GM23248 (cell line): Measurements from ENCODE around the gene UTS2R. TPM values are rescaled to one million over a fixed set of nuclear protein-coding genes. Genes with fewer than 3 reads are reported as not detected.

ENCODE experiments used
- DNase-seq: peaks from one replicate; pipeline ENCODE4 v3.0.0-alpha.2; 2015
- H2AFZ ChIP-seq: fragments of 200-600 bp; sonication (generic); 2 replicates; pipeline ENCODE4 v1.6.1; 2016; ENCODE audit warnings: antibody characterized with exemption
- H3F3A ChIP-seq: fragments of 200-600 bp; sonication (generic); 2 replicates; pipeline ENCODE4 v1.6.1; 2016; ENCODE audit warnings: mild to moderate bottlenecking, antibody characterized with exemption, mixed run types; ENCODE audit not compliant: insufficient read depth
- H3K27ac ChIP-seq: fragments of 200-600 bp; sonication (generic); 2 replicates; pipeline ENCODE4 v1.5.1; 2016; ENCODE audit warnings: mild to moderate bottlenecking
- H3K27me3 ChIP-seq: fragments of 200-600 bp; sonication (generic); replicated peaks from 2 replicates; pipeline ENCODE4 v1.6.1; 2016; ENCODE audit warnings: mild to moderate bottlenecking; ENCODE audit not compliant: insufficient read depth
- H3K36me3 ChIP-seq: fragments of 200-600 bp; sonication (generic); 2 replicates; pipeline ENCODE4 v1.6.1; 2016; ENCODE audit warnings: low read depth, mild to moderate bottlenecking
- H3K4me1 ChIP-seq: fragments of 200-600 bp; sonication (generic); 2 replicates; pipeline ENCODE4 v1.6.1; 2016; ENCODE audit warnings: mild to moderate bottlenecking; ENCODE audit not compliant: insufficient read depth
- H3K4me2 ChIP-seq: fragments of 200-600 bp; sonication (generic); one replicate; pipeline ENCODE4 v1.6.1; 2016; ENCODE audit warnings: mild to moderate bottlenecking; ENCODE audit not compliant: unreplicated experiment
- H3K4me3 ChIP-seq: fragments of 200-600 bp; sonication (generic); 2 replicates; pipeline ENCODE4 v1.5.1; 2016; ENCODE audit warnings: mild to moderate bottlenecking
- H3K79me2 ChIP-seq: fragments of 200-600 bp; sonication (generic); 2 replicates; pipeline ENCODE4 v1.6.1; 2016; ENCODE audit warnings: mild to moderate bottlenecking; ENCODE audit not compliant: insufficient read depth
- H3K9ac ChIP-seq: fragments of 200-600 bp; sonication (generic); 2 replicates; pipeline ENCODE4 v1.6.1; 2016; ENCODE audit warnings: mild to moderate bottlenecking
- H3K9me2 ChIP-seq: fragments of 200-600 bp; sonication (generic); 2 replicates; pipeline ENCODE4 v1.6.1; 2016; ENCODE audit warnings: mixed run types, mild to moderate bottlenecking, moderate library complexity; ENCODE audit not compliant: insufficient read depth
- H3K9me3 ChIP-seq: fragments of 200-600 bp; sonication (generic); one replicate; pipeline ENCODE4 v1.6.1; 2017; ENCODE audit warnings: low read depth
- H4K20me1 ChIP-seq: fragments of 200-600 bp; sonication (generic); 2 replicates; pipeline ENCODE4 v1.6.0; 2016; ENCODE audit not compliant: insufficient read depth
- EZH2 ChIP-seq: fragments of 200-600 bp; sonication (generic); IDR thresholded peaks from 2 replicates; pipeline ENCODE4 v1.6.1; 2018; ENCODE audit warnings: antibody characterized with exemption, mild to moderate bottlenecking; ENCODE audit not compliant: insufficient read depth, poor library complexity, severe bottlenecking
- EZH2phosphoT487 ChIP-seq: fragments of 200-600 bp; sonication (generic); IDR thresholded peaks from 2 replicates; pipeline ENCODE4 v1.6.1; 2018; ENCODE audit warnings: antibody characterized with exemption, moderate library complexity, mild to moderate bottlenecking, low read depth; ENCODE audit not compliant: insufficient read depth
- WGBS, 2 experiments: methylation state at CpG; one replicate each; pipeline ENCODE4 v1.1.6; 2015 to 2017; ENCODE audit warnings: low lambda C conversion rate in 2 of 2, low coverage in 1 of 2; ENCODE audit errors: missing lambda C conversion rate in 2 of 2; 5-methylcytosine and 5-hydroxymethylcytosine counted together
- in situ Hi-C: fragments of 300-500 bp; cut with MboI; formaldehyde crosslinking; loops from 2 replicates; pipeline ENCODE4 v1.15.0; 2020
- polyA plus RNA-seq: library from polyadenylated mRNA; unstranded; fragments of >200 nt; fragmentation: Nextera tagmentation; extraction: Ambion mirVana; gene quantifications from 2 replicates; pipeline ENCODE4 v1.2.1, GENCODE V29; 2016
- total RNA-seq: library from RNA; depleted of rRNA; stranded (reverse); fragments of >200 nt; shearing (Covaris generic); gene quantifications from 2 replicates; pipeline ENCODE4 v1.2.3, GENCODE V29; 2014

The UTS2R gene
- total and polyA plus RNA-seq, 2 experiments from 2014 or later, result not detected

- DNase-seq, result no peak
- Histone ChIP-seq H3K79me2 (no peaks in the 10 kb centered on the region), H3K9me3 (no peaks in the 10 kb centered on the region), H3K9me2 (no peaks in the 10 kb centered on the region), H3K4me2 (no peak overlapping the region), H3K4me3 (no peak overlapping the region), H3K4me1 (no peaks in the 10 kb centered on the region), H3K9ac (no peak overlapping the region), H3F3A (no peaks in the 10 kb centered on the region), H3K36me3 (no peaks in the 10 kb centered on the region), H3K27ac (no peak overlapping the region), H3K27me3 (no peaks in the 10 kb centered on the region), H2AFZ (no peak overlapping the region), H4K20me1 (no peaks in the 10 kb centered on the region)
- WGBS, 2 experiments, result 66 to 78% methylated on average over 4 to 21 of the region's 21 CpGs
- no peak for TF ChIP-seq EZH2phosphoT487
- no peak for TF ChIP-seq EZH2
- in situ Hi-C loops, result no loop called here
These were observed 47.9 kb upstream of the UTS2R start for GRCh38 chr17:82323514-82324234.

- 59 to 65% methylated on average over 23 to 25 of the region's 25 CpGs for WGBS, 2 experiments
- no peaks in the 10 kb centered on the region for H3K79me2 ChIP-seq
- no peak overlapping the region for H3K4me3 ChIP-seq
- H2AFZ ChIP-seq, result no peak overlapping the region
- H3K9ac ChIP-seq, result no peak overlapping the region
- H3K36me3 ChIP-seq, result no peaks in the 10 kb centered on the region
- in situ Hi-C loops, result no loop called here
- H3K4me1 ChIP-seq, result no peaks in the 10 kb centered on the region
- no peaks in the 10 kb centered on the region for H3K9me2 ChIP-seq
- H3K9me3 ChIP-seq, result no peaks in the 10 kb centered on the region
- no peak for DNase-seq
- no peak overlapping the region for H3K4me2 ChIP-seq
- H4K20me1 ChIP-seq, result no peaks in the 10 kb centered on the region
- H3K27me3 ChIP-seq, result no peaks in the 10 kb centered on the region
- no peak overlapping the region for H3K27ac ChIP-seq
- H3F3A ChIP-seq, result no peaks in the 10 kb centered on the region
- TF ChIP-seq EZH2phosphoT487, result no peak
- no peak for TF ChIP-seq EZH2
These were observed 46.8 kb upstream of the UTS2R start for GRCh38 chr17:82324566-82325285.

GRCh38 chr17:82325286-82326180 is 46.0 kb upstream of the UTS2R start:
- no peak overlapping the region for H3K9ac ChIP-seq
- no peaks in the 10 kb centered on the region for H3K36me3 ChIP-seq
- no peak for TF ChIP-seq EZH2phosphoT487
- TF ChIP-seq EZH2, result no peak
- no peak overlapping the region for H3K4me3 ChIP-seq
- H3K4me2 ChIP-seq, result no peak overlapping the region
- no peak overlapping the region for H3K27ac ChIP-seq
- no peaks in the 10 kb centered on the region for H3K9me2 ChIP-seq
- in situ Hi-C loops, result no loop called here
- H3F3A ChIP-seq, result no peaks in the 10 kb centered on the region
- H3K4me1 ChIP-seq, result no peaks in the 10 kb centered on the region
- no peaks in the 10 kb centered on the region for H3K27me3 ChIP-seq
- no peaks in the 10 kb centered on the region for H3K9me3 ChIP-seq
- H3K79me2 ChIP-seq, result no peaks in the 10 kb centered on the region
- no peaks in the 10 kb centered on the region for H4K20me1 ChIP-seq
- DNase-seq, result no peak
- no peak overlapping the region for H2AFZ ChIP-seq
- 88 to 90% methylated on average over 30 of the region's 30 CpGs for WGBS, 2 experiments

GRCh38 chr17:82327289-82327688 is 44.3 kb upstream of the UTS2R start:
- H3K27me3 ChIP-seq, result 0 out of 2 replicates have a peak, but pooled peaks cover under 1% of the 10 kb centered on the region
- H3K4me1 ChIP-seq, result no peaks in the 10 kb centered on the region
- no peaks in the 10 kb centered on the region for H3K9me2 ChIP-seq
- H3K27ac ChIP-seq, result no peak overlapping the region
- H3K4me2 ChIP-seq, result no peak overlapping the region
- no peak for DNase-seq
- TF ChIP-seq EZH2phosphoT487 (no peak), EZH2 (no peak)
- no peak overlapping the region for H3K4me3 ChIP-seq
- no peaks in the 10 kb centered on the region for H4K20me1 ChIP-seq
- in situ Hi-C loops, result no loop called here
- H3F3A ChIP-seq, result no peaks in the 10 kb centered on the region
- H3K36me3 ChIP-seq, result no peaks in the 10 kb centered on the region
- H3K9ac ChIP-seq, result no peak overlapping the region
- H3K79me2 ChIP-seq, result no peaks in the 10 kb centered on the region
- 84 to 86% methylated on average over 15 of the region's 15 CpGs for WGBS, 2 experiments
- H3K9me3 ChIP-seq, result no peaks in the 10 kb centered on the region
- no peak overlapping the region for H2AFZ ChIP-seq
